ENCODE results near the gene CYTH3. TPM values are rescaled to one million over a fixed set of nuclear protein-coding genes. Genes with fewer than 3 reads are reported as not detected.

Gene CYTH3
- total and polyA plus RNA-seq, 2 of the 8 experiments (the other 6 are each of a cell fraction or from before 2014, with no cell fraction given): 10.3 to 11.9 TPM

DNA sequence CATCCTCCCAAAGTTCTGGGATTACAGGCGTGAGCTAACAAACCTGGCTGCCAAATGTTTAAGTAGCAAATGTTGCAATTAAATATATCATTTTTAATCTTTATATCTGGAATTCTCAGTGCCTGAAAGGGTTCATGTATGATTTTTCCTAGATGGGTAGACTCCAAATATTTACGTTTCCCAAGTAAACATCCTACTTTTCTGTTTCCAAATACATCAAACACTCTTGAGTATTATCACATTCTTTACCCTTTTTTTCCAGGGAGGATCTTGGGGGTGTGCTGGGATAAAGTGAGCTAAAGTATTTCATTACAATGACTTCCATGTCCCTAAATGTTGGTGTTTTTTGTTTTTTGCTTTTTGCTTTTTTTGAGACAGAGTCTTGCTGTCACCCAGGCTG lies 32.9 kb upstream of the CYTH3 start:
- Histone ChIP-seq H3K79me1 (ENCODE audit: low read depth, low read length) (no peaks in the 10 kb centered on the region), H3K27me3 (replicated peaks in 1 of 4; ENCODE audit: control insufficient read depth in 3 of 4, extremely low read depth in 1 of 4, insufficient read depth in 3 of 4, low read length in 3 of 4) (no peaks in the 10 kb centered on the region), H2BK15ac (ENCODE audit: low read length) (no peak overlapping the region), H3K56ac (replicated peaks; ENCODE audit: insufficient read length, low read depth, low read length) (no peak overlapping the region), H3K79me2 (ENCODE audit: control insufficient read depth in 1 of 2, insufficient read depth in 2 of 2, low read length in 2 of 2) (no peaks in the 10 kb centered on the region), H2BK5ac (ENCODE audit: low read depth, low read length) (no peak overlapping the region), H2BK12ac (ENCODE audit: low read depth, low read length) (no peak overlapping the region), H3K36me3 (ENCODE audit: control insufficient read depth in 2 of 4, insufficient read depth in 4 of 4, low read length in 3 of 4) (no peaks in the 10 kb centered on the region), H3K23ac (ENCODE audit: insufficient read length) (no peak overlapping the region), H3K9ac (replicated peaks in 1 of 4; ENCODE audit: extremely low read depth in 1 of 4, low read depth in 3 of 4, low read length in 3 of 4) (no peak overlapping the region), H4K5ac (ENCODE audit: insufficient read length, low read depth, low read length) (no peak overlapping the region), H2AFZ (ENCODE audit: low read length) (no peak overlapping the region), H2BK120ac (replicated peaks; ENCODE audit: low read depth, low read length) (no peak overlapping the region), H4K20me1 (replicated peaks in 1 of 2; ENCODE audit: control insufficient read depth in 1 of 2, insufficient read depth in 2 of 2, low read length in 2 of 2) (no peaks in the 10 kb centered on the region), H3K4me3 (ENCODE audit: extremely low read depth in 1 of 4, insufficient read depth in 2 of 4, low read depth in 3 of 4, low read length in 4 of 4) (no peak overlapping the region), H3K23me2 (ENCODE audit: low read depth, low read length) (no peaks in the 10 kb centered on the region), H3K4me1 (replicated peaks in 1 of 4; ENCODE audit: control insufficient read depth in 3 of 4, insufficient read depth in 4 of 4, low read length in 3 of 4) (no peaks in the 10 kb centered on the region), H2BK20ac (ENCODE audit: low read length) (no peak overlapping the region), H3K4me2 (ENCODE audit: insufficient read depth in 1 of 2, low read depth in 2 of 2, low read length in 2 of 2) (no peak overlapping the region), H3K14ac (ENCODE audit: insufficient read length) (no peak overlapping the region), H3K18ac (ENCODE audit: extremely low read depth, low read length) (no peak overlapping the region), H4K91ac (replicated peaks; ENCODE audit: insufficient read length, low read length) (no peak overlapping the region), H3K9me3 (ENCODE audit: insufficient read depth in 2 of 2, low read depth in 1 of 2, low read length in 1 of 2) (no peaks in the 10 kb centered on the region), H2AK5ac (ENCODE audit: low read depth, low read length) (no peak overlapping the region), H3K27ac (ENCODE audit: low read depth, low read length) (no peak overlapping the region), H3K4ac (replicated peaks; ENCODE audit: insufficient read length, low read depth, low read length) (no peak overlapping the region), H4K8ac (ENCODE audit: extremely low read depth, insufficient read depth, low read length) (no peak overlapping the region)
- DNase-seq (ENCODE audit: low read depth in 1 of 2, low spot score in 2 of 2): no peak
- FAIRE-seq: no peak
- POLR2A ChIA-PET (ENCODE audit: partially characterized antibody): no interaction called here
- WGBS, 2 experiments (ENCODE audit: extremely low coverage in 1 of 2, insufficient coverage in 1 of 2, insufficient read length in 1 of 2, insufficient replicate concordance in 2 of 2, low coverage in 1 of 2, low lambda C conversion rate in 2 of 2, missing lambda C conversion rate in 1 of 2): 84% methylated on average over 2 of the region's 2 CpGs; no CpG with 5 or more reads in 1 of the 2 experiments
- CTCF ChIA-PET (ENCODE audit: partially characterized antibody): interaction anchor here (0.7 to 2.1 kb wide), 4 partner anchors 16 to 145 kb away, joined by 3 to 8 read pairs (median 3); no protein-coding TSS in a partner anchor
- TF ChIP-seq, protein P1, sequence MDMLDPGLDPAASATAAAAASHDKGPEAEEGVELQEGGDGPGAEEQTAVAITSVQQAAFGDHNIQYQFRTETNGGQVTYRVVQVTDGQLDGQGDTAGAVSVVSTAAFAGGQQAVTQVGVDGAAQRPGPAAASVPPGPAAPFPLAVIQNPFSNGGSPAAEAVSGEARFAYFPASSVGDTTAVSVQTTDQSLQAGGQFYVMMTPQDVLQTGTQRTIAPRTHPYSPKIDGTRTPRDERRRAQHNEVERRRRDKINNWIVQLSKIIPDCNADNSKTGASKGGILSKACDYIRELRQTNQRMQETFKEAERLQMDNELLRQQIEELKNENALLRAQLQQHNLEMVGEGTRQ (IDR thresholded peaks at IDR 0.05; ENCODE audit: low read length): no peak
- no peak for TF ChIP-seq TAF1 (IDR thresholded peaks at IDR 0.05; ENCODE audit: low read depth, low read length)

Data from H1 (cell line).